OCI-LY3 (cell line): ENCODE measurements around the gene KPNA2.

Experiments used
- CTCF ChIP-seq: fragments of 200-600, 300-600 bp; sonication (generic); IDR thresholded peaks from 2 replicates; pipeline ENCODE4 v1.5.1; 2014; ENCODE audit warnings: antibody characterized with exemption, low read length, low read depth
- EZH2phosphoT487 ChIP-seq: fragments of 200-600 bp; shearing (Covaris generic); IDR thresholded peaks from 2 replicates; pipeline ENCODE4 v1.6.1; 2018; ENCODE audit warnings: antibody characterized with exemption, mixed run types, low read depth

GRCh38 chr17:68021963-68022362 is 13.6 kb upstream of the KPNA2 start:
- TF ChIP-seq CTCF = no peak
- TF ChIP-seq EZH2phosphoT487 = no peak
